CD4-positive, alpha-beta T cell treated with Interferon gamma for 1 hour (primary cell): ENCODE results near the gene SH3TC1.

Source experiments
- DNase-seq: peaks from one replicate; pipeline ENCODE4 v3.0.0-alpha.2; 2020

SH3TC1 gene

GRCh38 chr4:8198906-8199593 is at the start of gene SH3TC1:
Gene SH3TC1 (plus strand): TSS chr4:8199290. CDS start chr4:8205195, 5,905 bp downstream.
- DNase-seq, result peak; percentile 77

- DNase-seq, result no peak
These were observed 49.4 kb upstream of the SH3TC1 start for GRCh38 chr4:8149664-8150063.

- DNase-seq, result no peak
These were observed 48.7 kb upstream of the SH3TC1 start for GRCh38 chr4:8150152-8151090.

- DNase-seq, result no peak
These were observed 47.9 kb upstream of the SH3TC1 start for GRCh38 chr4:8151165-8151650.

GRCh38 chr4:8152090-8152864 is 46.8 kb upstream of the SH3TC1 start:
- DNase-seq, result no peak

- DNase-seq, result no peak
These were observed 46.2 kb upstream of the SH3TC1 start for GRCh38 chr4:8152865-8153257.

- no peak for DNase-seq
These were observed 45.6 kb upstream of the SH3TC1 start for GRCh38 chr4:8153441-8153840.

GRCh38 chr4:8155048-8155447 is 44.0 kb upstream of the SH3TC1 start:
- DNase-seq, result no peak

- DNase-seq, result no peak
These were observed 43.2 kb upstream of the SH3TC1 start for GRCh38 chr4:8155660-8156421.

GRCh38 chr4:8156617-8157016 is 42.5 kb upstream of the SH3TC1 start:
- no peak for DNase-seq

GRCh38 chr4:8157496-8157895 is 41.6 kb upstream of the SH3TC1 start:
- DNase-seq, result no peak

GRCh38 chr4:8157944-8158709 is 41.0 kb upstream of the SH3TC1 start:
- no peak for DNase-seq

GRCh38 chr4:8158710-8159536 is 40.2 kb upstream of the SH3TC1 start, which contains the start of gene ABLIM2:
Gene ABLIM2 (minus strand): TSS chr4:8158813. CDS start chr4:8158689, 124 bp downstream.
- DNase-seq, result peak; percentile 99

- DNase-seq, result no peak
These were observed 39.4 kb upstream of the SH3TC1 start for GRCh38 chr4:8159537-8160232.

GRCh38 chr4:8160233-8160560 is 38.9 kb upstream of the SH3TC1 start:
- DNase-seq, result no peak

- no peak for DNase-seq
These were observed 38.5 kb upstream of the SH3TC1 start for GRCh38 chr4:8160572-8160971.

GRCh38 chr4:8162625-8163024 is 36.5 kb upstream of the SH3TC1 start:
- DNase-seq, result peak; percentile 62

- DNase-seq, result no peak
These were observed 36.1 kb upstream of the SH3TC1 start for GRCh38 chr4:8163026-8163425.

- no peak for DNase-seq
These were observed 35.5 kb upstream of the SH3TC1 start for GRCh38 chr4:8163436-8164193.
